Hematopoietic multipotent progenitor cell treated with erythropoietin and hydrocortisone succinate and interleukin-3 and kit ligand, for 15 days (in vitro differentiated cells): ENCODE results near the gene SATB2.

Experiments used
- DNase-seq: peaks from one replicate; pipeline ENCODE4 v3.0.0-alpha.2; 2015; ENCODE audit warnings: low spot score

The SATB2 gene

DNA sequence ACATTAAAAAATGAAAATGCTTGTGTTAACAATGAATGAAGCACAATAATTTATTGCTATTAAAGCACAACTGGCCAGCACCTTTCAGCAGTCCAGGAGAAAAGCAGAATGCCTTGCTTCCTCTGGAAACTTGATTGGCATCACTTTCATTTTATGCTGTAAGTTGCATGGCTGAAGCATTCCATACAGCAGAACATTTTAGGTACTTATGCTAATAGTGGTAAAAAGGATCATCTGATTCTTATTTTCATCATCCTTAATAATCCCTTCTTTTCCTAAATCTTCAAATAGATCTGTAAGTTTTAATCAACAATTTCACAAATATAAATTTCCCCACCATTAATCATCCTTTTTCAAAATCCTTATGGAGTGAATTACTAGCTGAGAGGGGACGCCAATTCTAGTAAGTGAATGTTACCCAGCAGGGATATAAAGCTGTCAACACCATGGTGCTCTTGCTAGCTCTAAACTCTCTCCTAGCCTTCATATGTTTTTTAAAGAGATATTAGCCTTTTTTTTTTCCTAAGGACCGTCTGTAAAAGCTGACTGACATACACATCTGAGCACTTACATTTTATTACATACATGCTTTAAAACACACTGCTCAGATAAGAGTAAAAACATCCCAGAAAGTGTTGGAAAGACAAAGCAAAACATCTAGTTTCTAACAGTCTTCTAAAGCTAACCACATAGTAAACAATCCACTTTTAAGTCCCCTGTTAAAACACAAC lies 5.3 kb downstream of the SATB2 start:
- DNase-seq, result no peak

DNA sequence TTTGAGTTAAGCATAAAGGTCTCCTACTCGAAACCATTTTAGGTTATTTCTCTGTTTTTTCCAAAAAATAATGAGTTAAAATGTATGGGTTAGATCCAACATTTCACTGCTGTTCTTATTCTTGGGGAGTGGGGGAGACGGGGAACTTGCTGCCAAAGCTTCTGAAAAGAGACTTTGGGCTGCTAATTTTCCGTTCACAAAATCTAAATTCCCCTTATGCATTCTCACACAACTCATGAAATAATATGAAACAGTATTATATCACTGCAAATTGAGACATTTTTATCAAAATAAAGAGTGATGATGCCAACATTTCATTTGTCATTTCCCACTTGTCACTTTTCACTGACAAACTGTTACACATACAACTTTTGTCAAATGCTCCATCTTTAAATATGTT lies 7.8 kb downstream of the SATB2 start:
- no peak for DNase-seq

GRCh38 chr2:199449455-199449854 lies 8.3 kb downstream of the SATB2 start:
- no peak for DNase-seq

DNA sequence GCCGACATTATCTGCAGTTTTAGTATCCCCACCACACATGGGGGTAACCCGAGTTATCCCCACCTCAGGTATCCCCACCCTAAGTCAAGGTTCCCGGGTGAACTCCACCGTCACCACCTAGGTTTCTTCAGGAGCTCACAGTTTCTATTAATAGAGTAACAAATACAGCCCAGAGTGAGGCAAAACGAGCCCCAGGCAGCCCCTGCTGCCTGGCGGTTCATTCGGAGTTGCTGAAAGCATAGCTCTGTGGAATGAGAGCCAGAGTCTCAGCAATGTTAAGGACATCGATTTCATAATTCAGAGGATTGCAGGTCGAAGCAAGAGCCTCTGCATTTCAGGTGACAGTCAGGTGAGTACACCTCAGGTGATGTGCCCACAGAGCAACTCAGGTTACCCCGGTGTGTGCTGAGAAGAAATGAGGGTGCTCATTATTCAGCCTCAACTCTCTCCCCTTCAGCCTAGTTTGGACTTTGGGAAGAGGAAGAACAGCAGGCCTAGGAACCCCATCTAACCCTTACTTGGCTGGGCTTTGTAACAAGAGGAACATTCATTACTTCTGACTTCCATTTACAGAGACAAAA lies 10.7 kb downstream of the SATB2 start:
- no peak for DNase-seq

GRCh38 chr2:199444749-199445148 lies 13.0 kb downstream of the SATB2 start:
- DNase-seq, result no peak

DNA sequence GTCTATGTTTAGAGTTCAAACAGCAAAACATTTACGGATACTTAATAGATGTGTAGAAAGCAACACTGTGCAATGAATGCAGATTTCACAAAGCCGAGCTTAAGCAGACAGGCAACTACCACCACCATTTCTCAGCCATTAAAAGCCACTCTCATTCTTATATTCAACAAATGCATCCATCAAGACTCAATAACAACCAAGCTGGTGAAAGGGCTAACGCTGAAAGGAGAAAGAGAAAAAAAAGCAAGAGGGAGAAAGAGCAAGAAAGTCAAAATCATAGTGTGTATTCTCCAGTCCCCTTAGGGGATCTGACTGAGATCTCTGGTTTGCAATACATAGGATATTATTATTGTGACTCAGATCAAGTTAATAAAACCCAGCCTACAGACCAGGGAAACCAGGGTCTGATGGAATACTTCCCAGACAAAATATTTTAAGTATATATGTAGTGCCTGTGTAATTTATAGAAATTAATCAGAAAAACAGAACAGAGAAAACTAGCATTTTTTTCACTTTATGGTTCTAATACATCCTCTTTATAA lies 14.1 kb downstream of the SATB2 start:
- no peak for DNase-seq

- DNase-seq, result no peak
Observed at GRCh38 chr2:199442173-199442572, 15.6 kb downstream of the SATB2 start.

DNA sequence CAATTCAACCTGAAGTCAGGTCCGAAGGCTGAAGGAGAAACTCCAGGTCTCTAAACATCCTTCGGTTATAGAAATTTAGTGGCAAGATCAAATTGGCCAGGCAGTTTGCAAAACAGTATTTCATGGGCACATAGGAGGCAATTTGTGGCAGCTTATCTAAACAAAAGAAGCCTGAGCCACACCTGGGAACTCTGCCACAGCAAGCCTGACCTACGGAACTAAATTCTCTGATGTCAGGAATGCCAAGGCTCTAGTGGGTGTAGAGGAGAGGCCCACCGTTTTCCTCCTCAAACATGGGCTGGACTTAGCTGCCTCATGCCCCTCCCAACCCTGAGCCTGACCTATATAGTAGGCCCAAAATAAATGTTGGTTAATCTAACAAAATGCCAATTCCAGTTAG lies 16.0 kb downstream of the SATB2 start:
- no peak for DNase-seq

- DNase-seq, result no peak
Observed at GRCh38 chr2:199440118-199440517, 17.6 kb downstream of the SATB2 start.

- DNase-seq, result no peak
Observed at GRCh38 chr2:199439542-199439941, 18.2 kb downstream of the SATB2 start.

GRCh38 chr2:199439066-199439465 lies 18.7 kb downstream of the SATB2 start:
- DNase-seq, result no peak

DNA sequence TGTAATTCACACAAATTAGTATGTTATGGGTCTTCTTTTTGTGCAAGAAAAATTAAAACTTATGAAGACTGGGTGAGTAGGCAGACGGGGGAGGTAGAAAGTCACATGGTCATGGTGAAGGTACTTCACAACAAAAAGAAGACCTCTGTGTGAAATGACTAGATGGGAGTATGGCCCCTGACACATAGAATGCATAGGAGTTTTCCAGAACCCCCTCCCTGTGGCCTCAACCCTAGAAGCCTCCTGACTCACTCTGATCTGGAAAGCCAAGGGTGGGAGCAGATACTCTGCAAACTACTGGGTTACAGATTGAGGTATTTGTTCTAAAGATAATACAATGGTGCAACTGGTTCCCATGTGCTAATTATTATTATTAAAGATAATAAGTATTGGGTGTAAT lies 23.2 kb downstream of the SATB2 start:
- DNase-seq, result no peak

- no peak for DNase-seq
Observed at GRCh38 chr2:199433204-199433832, 24.4 kb downstream of the SATB2 start.

- DNase-seq, result no peak
Observed at GRCh38 chr2:199431746-199432213, 26.0 kb downstream of the SATB2 start.

GRCh38 chr2:199430214-199430613 lies 27.5 kb downstream of the SATB2 start:
- no peak for DNase-seq

GRCh38 chr2:199428291-199428690 lies 29.4 kb downstream of the SATB2 start:
- no peak for DNase-seq

GRCh38 chr2:199424160-199424559 lies 33.6 kb downstream of the SATB2 start:
- DNase-seq, result no peak

- DNase-seq, result no peak
Observed at GRCh38 chr2:199419428-199419827, 38.3 kb downstream of the SATB2 start.

DNA sequence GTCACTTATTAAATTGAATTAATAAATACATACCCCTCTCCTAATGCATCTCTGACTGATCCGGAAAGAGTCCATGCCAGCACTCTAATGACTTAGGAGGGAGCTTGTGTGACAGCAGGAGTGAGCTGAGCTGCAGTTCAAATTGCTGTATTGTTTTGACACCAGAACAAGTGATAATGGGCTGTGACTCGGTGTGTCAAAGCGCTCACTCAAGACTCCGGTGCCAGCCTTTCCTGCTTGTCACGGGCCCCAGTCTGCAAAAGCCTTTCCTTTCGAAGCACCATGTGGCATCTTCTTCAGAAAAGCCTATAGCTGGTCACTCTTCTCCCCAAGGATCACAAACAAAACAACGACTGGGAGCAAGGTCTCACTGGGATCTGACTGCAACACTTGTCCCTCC lies 43.3 kb downstream of the SATB2 start:
- DNase-seq, result no peak

DNA sequence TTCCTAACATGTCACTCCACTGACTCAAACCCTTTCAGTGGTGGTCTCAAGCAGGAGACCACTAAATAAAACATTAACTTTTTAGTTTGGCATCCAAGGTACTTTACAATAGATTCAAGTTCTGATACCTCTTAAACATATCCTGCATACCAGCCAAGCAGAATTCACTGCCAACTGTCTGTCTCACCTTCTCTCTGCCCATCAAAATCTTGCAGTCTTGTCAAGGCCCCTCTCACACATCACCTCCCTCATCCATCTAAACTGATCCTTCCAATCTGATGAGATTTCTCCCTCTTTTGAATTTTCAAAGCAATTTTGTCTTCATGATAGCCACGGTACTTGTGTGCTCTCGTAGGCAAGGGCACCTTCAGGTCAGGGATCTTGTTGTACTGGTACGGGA lies 43.7 kb downstream of the SATB2 start:
- no peak for DNase-seq

DNA sequence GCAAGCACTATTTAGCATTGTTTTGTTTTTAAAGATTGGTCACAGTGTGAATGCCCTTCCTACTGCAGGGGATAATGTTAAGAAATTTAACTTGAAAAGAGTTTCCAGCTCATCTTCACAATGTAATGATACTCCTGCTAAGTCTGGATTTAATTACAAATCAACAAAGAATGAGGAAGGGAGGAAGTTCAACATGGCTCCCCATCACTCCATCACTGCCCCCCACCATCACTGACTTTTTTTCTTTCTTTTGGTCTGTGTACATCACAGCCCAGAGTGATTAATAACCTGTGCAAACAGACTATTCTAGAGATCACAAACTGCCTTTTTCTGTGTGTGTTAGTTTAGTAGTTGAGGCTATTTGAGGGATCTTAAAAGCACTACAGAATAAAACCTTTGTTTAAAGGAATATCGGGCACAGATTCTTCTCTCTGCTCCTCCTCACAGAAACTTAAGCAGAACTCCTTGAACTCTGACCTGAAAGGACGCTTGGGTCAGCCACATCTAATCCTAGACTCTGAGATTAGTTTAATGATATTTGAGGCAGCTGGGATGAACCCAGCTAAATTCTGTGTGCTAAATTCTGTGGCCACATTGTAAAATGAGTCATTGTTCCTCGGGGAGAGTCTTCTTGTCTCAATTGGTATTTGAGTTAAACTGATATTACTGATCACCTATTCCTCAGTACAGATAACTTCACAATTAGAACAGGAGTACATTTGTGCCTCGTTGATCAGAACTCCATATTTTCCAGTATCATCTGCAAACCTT lies 47.8 kb downstream of the SATB2 start:
- DNase-seq, result no peak

DNA sequence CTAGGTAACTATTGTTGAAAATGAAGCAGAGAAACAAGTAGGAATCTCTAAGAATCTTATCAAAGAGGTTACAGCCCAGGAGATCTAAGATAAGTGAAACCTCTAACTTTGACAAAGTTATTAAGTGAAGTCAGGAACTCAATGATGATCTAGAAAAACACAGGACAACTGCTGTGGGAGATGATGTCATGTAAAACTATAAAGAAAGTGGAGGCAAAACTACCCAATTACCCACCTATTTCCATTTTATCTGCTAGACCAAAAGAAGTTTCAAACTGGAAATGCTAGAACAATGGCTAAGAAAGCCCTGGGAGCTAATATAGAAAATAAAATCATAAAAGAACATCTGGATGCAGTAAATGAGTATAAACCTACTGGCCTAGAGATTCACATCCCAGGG lies 50.3 kb downstream of the SATB2 start:
- DNase-seq, result no peak
